Measurements from ENCODE around the gene SHROOM3.

The SHROOM3 gene

DNA sequence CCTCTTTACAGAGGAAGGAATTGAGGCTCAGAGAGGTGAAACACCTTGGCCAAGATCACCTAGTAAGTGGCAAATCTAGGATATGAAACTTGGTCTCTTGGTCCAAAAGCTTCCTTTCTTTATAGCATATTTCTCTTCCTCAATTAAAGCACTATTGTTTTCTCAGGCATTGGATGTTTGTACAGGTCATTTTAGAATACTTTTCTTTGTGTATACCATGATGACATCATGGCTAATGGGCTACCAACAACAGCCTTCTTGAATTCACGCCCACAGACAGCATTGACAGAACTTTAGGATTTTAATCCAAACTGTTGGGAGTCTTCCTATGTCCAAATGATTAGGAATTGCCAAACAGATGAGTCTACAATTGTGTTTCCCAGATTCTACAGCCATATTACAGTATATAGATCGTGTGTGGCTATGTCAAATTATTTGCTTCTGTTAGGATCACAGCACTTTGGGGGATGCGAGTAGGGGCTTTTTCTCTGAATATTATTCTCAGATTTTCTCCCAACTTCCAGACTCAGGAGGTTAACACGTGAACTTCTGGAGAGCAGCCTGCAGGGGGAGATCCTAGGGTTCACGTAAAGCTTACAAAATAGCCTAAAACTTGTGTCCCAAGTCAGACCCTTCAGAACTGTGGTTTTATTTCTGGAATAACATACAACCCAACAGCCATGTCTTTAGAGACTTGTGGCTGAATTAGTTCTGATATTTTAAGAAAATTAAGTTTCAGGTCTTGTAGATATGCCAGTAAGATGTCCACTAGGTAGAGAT is 191.8 kb downstream of the SHROOM3 start:
- DNase-seq: peak in 1 of 2 donors; percentile 13

DNA sequence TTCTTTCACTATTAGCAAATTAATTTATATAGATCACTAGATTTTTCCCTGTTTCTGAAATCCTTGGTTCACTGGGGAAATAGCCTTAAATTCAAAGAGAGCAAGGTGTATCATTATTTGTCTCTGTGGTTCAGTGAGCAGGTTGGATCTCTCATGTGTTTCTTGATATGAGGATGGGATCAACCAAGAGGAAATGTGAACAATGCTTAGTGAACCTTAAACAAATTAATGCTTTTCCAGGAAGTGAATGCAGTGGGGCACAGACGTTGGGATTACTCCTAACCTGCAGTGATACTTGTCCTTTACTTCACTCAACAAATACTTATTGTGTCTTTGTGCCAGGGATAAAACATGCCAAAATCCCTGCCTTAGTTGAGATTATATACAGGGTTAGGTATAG is 193.2 kb downstream of the SHROOM3 start:
- no peak for DNase-seq

DNA sequence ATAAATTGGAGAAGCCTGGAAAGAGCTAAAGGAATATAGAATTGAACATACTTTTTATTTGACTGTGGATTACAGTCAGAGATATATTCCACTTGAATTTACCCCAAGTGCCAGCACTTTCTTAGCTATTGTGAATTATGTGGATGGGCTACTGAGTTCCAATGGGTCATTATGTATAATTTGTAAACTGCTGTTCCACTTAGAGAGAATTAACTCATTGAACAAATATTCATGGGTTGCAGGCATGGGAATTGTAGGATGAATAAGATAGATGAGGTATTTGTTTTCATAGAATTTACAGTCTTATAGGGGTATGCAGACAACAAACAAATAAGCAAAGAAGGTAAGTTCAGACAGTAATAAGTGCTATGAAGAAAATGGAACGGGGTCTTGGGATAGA is 195.7 kb downstream of the SHROOM3 start:
- DNase-seq: no peak

DNA sequence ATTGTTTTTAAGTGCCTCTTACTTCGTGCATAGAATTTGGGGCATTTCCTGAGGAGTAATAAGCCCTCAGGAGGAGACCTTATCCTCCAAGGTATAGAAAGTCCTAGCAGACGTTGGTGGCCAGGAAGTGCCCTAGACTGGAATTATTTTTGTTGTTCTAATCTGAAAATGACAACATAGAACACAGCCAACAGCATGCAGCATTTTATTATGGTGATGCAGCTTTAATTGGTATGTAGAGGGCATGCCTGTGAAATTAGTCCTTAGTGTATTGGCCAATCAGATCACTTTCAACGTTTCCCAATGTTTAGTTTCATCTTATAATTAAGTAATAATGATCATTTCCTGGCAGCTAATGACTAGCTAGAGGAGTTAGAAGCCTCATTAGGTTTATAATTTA is 199.2 kb downstream of the SHROOM3 start:
- no peak for DNase-seq

DNA sequence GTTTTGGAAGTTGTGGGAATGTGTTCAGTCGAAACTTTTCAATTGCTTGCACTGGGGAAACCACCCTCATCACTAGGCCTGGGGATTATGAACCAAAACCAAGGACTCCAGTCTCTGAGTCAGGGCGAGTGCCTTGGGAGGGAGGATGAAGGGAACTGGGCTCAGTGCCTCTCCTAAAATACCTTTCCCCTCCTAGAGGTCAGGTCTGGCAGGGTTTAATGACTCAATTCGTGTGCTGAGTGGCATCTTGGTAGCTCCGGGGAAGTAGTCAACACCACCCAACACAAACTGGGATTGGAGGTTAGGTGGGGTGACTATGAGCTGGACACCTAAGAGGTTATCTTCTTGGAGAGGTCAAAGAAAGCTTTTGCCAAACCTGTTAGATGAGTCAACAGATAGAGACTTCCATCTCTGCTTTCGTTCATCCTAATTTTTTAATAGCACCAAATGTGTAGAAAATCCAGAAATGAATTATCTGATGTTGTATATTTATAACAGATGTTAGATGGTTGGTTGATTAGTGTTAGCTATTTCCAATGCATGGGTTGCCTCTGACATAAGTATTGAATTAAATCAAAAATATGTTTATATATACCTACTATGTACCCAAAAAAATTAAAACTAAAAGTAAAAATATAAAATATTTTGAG is 202.8 kb downstream of the SHROOM3 start:
- DNase-seq: no peak

DNA sequence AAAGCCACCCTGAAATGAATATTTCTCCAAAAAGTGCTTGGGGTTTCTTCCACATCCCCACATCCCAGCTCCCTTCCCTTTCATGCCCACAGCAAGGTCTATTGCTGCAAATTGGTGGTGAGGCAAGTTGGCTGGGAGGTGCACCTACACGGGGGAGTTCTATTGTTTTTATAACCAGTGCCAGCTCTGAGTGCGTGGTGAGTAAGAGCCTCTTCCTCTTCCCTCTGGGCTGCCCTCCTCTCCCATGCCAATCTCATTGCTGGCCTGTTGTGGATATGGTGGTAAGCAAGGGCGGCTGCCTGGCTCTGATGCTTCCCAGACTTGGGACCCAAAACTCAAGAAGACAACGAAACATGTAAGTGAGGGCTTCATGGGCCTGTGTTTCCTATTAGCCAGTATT is 204.3 kb downstream of the SHROOM3 start:
- no peak for DNase-seq

DNA sequence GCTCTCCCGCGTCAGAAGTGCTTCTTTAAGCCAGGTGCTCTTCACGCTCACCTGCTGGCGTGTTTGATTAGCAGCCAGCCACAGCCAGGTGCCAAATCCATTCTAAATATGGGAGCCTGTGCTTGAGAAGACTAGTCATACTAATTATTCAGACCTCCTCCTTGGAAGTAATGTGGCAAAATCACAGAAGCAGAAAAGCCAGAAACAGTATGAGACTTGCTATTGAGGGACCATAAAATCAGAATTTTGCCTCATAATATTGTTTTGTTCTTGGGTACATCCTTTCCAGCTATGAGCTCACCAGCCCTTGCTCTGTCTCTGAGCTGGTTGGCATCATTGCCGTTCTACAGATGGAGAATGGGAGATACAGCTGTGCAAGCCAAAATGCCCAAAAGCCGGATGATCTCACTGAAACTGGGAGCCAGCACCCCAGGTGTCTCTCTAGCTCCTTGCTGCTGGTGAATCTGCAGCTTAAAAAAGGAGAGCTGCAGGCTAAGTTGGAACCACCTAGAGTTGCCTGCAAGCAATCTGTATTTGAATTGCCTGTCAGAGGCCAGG is 205.4 kb downstream of the SHROOM3 start:
- no peak for DNase-seq

DNA sequence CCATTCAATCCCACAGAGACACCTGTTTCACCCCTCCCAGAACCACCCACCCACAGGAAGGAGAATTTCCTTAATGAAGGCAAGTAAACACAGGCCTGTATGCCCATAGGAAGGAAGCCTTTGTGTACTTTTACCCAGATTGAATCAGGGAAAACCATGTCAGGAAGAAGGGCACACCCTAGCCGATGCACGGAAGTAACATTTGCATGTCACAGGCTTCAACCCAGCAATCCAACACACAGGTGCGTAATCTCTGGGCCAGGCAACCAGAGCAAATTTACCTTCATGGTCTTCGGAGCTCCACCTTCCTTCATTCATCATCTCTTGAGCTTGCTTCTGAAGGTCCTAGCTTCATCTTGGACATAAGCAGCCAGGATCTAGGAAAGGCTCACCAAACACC is 206.3 kb downstream of the SHROOM3 start:
- no peak for DNase-seq

DNA sequence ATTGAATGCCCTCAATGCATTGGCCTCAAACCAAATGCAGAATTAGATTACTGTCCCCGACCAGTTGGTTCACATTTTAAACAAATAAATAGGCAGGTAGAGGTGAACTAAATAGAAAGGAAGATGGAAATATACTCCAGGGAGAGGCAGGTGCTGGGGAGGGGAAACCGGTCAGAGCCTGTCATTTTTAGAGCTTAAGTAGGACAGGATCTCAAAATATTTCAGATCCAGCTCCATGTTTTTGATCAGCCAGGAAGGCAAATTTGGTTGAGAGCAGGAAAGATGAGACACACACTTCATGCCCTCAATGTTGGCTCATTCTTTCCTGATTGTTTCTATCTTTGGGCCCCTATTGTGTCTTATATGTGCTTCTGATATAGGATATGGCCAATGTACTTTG is 206.7 kb downstream of the SHROOM3 start:
- no peak for DNase-seq

DNA sequence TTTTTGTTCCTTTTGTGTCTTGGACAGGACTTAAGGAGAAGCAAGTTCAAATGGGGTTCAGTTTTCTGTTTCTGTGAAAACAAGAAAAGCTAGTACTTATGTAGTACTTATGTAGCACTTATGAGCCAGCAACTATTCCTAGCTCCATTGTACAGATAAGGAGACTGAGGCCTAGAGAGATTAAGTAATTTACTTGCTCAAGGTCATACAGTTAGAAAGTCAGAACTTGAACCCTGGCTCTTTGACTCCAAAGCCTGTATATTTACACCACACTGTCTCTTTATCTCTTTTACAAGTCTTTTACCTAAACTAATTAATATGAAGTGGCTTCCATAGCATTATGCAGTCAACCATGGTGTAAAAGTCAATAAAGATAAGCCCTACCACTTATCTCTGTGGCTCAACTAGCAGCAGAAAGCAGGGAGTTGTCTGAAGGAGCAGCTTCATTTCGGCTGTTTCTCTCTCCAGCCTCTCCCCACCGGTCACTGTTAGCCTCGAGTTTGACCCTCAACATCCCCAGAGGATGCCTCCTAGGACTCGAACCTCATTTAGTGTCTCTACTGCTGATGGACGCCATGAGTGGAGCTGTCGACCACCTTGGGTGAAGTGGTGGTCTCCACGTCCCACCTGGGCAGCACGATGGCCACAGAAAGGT is 209.9 kb downstream of the SHROOM3 start:
- no peak for DNase-seq

DNA sequence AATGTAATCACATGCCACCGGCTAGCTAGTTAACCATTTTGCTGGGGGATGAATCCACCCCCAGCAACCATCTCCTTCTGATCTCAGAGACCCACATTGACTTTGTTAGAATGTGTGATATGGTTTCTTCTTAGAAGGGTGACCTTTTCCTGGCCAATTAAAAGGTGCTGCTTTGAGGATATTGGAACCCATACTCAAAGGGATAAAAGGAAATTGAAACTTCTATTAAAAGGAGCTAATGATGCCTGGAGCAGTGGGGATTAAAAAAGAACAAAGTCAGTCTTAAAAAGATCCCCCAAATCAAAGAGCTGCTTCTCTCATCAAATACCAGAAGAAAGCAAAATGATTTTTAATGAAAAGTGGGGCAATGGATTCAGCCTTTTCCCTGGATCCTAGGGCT is 214.1 kb downstream of the SHROOM3 start:
- no peak for DNase-seq

DNA sequence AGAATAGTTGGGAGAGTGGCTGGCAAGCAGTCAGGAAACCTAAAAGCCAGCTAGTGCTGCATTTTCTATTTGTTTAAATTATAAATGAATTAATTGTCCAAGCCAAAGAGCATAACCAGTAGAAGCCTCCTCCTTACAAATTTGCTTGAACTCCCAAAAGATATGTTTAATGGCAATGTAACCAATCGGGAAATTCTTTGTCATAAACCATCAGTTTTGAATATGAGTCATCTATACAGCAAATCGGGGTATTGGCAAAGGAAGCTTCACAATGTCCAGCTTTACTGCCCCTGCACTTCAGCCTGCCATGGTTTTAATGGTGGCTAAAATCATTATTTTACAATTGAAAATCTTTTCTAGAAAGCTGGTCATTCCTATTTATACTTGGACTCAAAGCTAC is 216.6 kb downstream of the SHROOM3 start:
- DNase-seq: no peak

DNA sequence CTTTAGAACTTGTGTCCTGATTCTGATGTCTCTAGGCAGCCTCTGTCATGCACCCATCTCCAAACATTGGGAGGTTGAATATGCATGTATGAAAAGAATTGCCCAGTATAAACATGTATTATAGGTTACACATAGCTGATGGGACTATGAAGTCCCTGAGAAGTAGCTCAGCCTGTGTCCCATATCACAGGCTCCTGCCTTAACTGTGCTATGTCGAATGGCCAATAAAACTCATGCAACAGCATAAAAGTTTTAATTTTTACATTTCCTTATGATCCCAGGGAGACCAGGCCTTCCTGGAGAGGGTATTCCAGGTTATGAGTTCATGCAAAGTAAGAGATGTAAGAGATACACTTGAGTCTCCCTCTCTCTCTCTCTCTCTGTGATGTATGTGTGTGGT is 217.4 kb downstream of the SHROOM3 start:
- DNase-seq: no peak

DNA sequence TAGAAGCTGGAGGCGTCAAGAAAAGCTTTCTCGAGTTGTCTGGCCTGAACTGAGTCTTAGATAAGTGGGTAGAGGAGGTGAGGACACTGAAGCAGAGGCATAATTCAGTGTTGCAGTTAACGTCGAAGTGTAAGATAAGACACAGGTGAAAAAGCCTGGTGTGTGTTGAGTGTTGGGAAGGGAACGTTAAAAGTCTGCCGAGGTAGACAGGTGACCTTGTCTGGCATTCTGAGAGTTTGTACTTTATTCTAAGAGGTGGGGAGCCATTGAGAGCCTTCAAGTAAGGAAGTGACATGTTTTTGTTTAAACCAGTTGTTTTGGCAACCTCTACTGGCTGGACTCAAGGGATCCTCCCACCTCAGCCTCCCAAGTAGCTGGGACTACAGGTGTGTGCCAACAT is 219.1 kb downstream of the SHROOM3 start:
- no peak for DNase-seq

DNA sequence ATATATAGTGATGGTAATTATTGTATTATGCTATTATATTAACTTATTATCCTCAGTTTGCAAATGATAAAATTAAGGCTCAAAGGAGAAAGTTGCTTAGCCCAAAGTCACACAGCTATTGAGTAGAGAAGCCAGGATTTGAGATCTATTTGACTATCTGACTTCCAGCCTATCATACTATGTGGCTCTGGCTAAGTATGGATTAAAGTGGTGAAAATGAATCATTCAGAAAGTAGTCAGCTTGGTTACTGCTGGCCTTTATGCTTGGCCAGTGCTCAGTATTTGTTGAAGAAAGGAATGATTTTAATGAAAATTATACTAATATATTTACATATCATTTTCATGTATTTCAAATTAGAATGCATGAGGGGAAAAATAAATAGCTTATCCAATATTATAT is 219.8 kb downstream of the SHROOM3 start:
- DNase-seq: no peak

DNA sequence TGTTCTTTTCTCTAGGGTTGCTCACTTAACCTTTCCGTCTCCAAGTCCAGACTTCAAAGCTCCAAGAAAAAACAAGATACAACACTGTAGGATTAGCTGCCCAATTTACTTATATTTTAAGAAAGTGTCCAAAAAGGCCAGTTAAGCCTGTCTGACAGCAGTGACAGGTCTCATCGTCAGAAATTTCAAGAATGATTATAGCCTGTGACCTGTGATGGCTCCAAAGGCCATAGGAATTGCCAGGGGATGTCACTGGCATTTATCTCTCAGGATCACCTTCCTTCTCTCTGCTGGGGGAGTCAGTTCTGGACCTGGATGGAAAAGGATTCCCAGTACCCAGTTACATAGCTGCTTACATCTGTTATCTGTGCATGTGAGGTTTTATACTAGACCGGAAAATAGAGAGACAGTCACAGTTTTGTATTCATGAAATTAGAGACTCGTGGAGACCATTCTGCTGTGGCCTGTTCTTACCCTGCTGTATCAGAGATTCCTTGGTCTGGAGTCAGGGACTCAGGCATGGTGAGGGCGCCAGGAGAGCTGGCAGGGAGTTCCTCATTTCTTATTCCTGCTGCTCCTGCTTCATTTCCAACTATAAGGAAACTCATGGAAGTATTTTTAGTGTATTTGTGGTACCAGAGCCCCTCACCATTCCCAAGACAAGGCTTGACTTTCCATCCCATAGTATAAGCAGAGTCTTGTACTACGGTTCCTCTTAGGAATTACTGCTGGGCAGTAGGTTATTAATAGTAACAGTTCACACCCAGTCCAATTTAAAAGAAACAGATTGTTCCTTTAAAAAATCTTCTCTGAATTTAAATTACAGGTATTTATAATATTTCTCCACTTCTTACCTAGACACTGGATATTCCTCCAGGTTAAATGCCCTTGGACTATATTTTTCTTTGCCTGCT is 220.8 kb downstream of the SHROOM3 start:
- DNase-seq: no peak

DNA sequence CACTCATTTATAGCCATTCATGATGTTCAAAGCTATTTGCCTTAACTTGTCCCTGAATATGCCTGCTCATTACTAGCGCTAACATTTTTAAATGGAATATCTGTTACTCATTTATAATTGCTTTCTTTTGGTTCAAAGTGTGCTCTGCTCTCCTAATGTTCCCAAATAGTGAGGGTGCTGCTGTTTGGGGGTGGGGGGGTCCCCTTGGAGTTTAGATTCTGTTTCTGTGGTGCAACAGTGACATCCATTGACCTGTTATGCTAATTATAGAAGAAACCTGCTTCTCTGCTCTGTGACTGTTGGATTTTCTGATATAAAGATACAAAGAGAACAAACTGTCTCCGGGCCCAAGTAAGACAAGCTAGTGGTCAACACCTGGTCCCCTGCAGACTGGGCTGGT is 222.4 kb downstream of the SHROOM3 start:
- DNase-seq: no peak

DNA sequence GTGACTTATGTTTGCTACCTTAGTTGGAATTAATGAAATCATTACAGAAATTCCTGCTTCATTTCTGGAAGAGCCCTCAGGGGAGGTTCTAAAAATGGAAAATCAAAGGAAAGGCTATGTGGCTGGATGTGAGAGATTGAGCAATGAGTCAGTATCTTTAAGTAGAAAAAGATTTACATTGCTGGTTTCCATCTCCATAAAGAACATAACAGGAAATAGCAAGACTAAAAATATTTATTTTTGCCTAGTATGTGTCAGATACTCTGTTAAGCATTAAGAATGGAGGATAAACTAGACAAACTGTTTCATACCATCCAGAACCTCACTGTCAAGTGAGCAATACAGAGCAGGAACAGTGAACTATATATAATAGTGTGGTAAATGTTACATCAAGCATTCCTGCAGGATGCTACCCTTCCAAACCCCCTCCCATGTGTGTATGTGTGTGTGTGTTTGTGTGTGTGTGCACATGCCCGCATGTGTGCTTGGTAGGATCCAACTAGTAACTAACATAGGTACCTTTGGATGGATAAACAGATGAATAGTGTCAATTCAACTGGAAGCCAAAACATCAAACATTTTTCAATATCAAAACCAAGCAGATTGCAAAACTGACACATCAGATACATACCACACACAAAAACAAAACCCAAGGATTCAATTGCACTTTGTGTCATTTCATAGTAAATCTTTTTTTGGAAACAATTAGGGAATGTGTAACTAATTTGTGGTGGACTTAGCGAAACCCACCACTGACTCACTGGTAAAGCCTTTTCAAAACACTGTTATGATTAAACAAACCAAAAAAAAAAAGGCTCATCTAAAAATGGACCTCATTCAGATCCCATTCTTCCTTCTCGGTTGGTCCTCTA is 223.4 kb downstream of the SHROOM3 start:
- DNase-seq: no peak

DNA sequence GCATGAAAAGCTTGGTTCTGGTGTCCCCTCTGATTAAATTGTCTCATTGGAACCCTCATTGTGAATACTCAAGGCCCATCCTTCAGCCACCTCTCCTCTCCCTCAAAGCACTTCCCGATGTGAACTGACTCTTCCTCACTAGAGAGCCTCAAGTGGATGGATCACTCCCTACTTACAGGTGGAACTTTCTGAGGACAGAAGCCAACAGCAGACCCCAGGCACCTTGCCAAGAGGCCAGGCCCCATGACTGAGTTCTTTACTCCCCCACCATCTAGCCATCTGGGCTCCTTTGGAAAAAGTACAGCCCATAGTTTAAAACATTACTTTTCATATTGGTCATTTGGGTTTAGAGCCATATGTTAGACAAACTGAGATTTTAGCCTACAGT is 224.1 kb downstream of the SHROOM3 start:
- DNase-seq: no peak

DNA sequence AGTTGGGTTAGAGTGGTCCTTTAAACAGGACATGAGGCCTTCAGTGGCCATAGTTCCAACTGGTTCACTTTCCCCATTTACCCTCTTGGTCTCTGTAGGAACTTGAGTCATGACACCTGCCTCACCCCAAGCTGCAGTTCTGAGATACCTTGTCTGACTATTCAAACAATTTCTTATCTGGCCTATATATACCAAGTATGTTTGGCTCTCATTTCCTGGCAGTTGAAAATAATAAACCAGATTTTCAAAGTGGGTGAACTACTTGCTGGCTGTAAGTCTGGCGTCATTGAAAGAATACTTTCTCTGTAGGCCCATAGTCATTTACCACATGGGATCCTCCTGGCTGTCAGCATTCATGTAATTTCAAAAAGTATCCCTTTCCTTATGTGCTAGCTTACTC is 228.8 kb downstream of the SHROOM3 start:
- no peak for DNase-seq

DNA sequence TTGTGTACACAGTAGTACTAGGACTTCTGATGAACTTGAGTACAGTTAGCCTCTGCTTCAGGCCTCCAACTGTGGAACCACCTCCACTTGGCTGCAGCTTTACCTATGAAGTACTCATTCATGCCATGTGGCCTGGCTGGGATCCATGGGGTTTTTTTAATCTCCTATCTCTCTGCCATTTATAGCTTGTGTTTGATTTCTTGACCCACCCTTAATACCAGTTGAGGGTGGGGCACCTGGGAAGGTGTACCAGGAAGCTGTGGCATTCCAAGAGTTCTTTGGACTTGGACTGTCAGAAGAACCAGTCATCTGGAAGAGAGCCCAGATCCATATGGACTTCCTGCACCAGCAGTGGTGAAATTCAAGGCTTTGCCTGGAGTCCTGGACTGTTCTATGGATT is 230.1 kb downstream of the SHROOM3 start:
- no peak for DNase-seq

DNA sequence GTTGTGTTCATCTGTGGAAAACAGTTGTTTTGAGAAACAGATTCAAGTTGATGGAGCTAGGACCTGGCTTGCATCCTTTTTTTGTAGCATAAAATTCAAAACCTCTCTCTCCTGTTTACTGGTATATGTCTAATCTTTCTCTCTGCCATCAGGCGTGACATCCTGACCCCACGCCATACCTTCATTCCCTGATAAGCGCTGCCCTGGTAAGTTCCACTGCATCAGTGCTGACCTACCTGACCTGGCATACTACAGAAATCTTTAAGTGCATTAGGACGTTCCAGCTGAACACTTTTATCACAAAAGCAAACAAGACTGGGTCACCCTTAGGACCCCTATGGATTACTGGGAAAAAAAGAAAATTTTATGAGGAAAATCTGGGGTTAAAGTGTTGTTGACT is 230.7 kb downstream of the SHROOM3 start:
- DNase-seq: no peak
